HG03108 (cell line): ENCODE measurements around the gene CRIM1.

ENCODE experiments used
- ATAC-seq: cut with Tn5 transposase; IDR thresholded peaks from one replicate; pipeline ENCODE4 v1.9.1; 2021; ENCODE audit warnings: moderate library complexity; ENCODE audit not compliant: unreplicated experiment

The CRIM1 gene

GRCh38 chr2:36451512-36451911, 95.9 kb downstream of the CRIM1 start:
- no peak for ATAC-seq

GRCh38 chr2:36452260-36452659, 96.7 kb downstream of the CRIM1 start:
- no peak for ATAC-seq

- no peak for ATAC-seq
Measured at GRCh38 chr2:36453652-36454051, 98.1 kb downstream of the CRIM1 start.

DNA sequence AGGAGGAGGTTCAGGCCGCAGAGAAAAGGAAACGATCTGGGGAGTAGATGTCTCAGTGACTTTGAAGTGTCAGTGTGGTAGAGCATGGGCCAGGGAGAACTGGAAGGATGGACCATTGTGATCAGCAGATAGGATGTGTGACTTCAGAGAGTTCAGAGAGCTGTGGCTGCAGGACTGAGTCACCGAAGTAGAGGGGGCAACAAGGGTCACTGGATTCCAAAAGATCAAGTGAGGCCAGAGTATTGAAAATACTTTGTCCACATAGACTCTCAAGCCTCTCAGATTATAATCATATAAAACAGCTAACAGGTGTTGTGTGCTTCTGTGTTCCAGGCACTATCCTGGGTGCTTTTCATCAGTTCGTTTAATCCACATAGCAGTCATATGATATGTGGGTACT, 99.4 kb downstream of the CRIM1 start:
- ATAC-seq = no peak

- no peak for ATAC-seq
Measured at GRCh38 chr2:36455788-36456187, 100.2 kb downstream of the CRIM1 start.

GRCh38 chr2:36456227-36457175, 100.9 kb downstream of the CRIM1 start:
- no peak for ATAC-seq

GRCh38 chr2:36458106-36458505, 102.5 kb downstream of the CRIM1 start:
- ATAC-seq = no peak

GRCh38 chr2:36459725-36460137, 104.2 kb downstream of the CRIM1 start:
- ATAC-seq = no peak

GRCh38 chr2:36461039-36461681, 105.6 kb downstream of the CRIM1 start:
- peak; percentile 77 for ATAC-seq

DNA sequence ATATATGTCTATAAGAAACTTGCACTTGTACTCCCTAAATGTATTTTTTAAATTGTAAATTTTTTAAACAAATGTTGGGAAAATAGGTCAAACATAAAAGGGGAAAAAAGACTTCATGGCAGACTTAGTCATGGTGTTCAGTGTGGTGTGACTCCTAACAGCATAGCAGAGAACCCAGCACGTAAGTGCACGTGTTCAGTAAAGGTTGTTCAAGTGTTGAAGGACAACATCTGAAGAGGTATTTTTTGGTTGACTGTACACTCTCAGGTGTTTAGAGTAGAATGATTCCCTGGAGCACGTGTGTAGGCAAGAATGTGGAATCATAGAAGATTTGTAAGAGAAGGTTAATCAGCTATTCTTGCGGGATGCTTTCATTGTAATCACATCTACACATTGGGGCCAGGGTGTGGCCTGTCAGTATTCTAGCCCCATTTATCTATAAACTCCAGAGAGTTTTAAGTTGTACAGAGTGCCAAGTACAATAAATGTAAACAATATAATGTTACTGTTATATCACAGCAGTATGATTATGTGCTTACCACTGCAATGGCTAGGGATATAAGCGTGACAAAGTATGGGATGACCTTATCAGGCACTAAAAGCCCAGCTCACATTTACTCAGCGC, 106.8 kb downstream of the CRIM1 start:
- no peak for ATAC-seq

- no peak for ATAC-seq
Measured at GRCh38 chr2:36463365-36463764, 107.8 kb downstream of the CRIM1 start.

DNA sequence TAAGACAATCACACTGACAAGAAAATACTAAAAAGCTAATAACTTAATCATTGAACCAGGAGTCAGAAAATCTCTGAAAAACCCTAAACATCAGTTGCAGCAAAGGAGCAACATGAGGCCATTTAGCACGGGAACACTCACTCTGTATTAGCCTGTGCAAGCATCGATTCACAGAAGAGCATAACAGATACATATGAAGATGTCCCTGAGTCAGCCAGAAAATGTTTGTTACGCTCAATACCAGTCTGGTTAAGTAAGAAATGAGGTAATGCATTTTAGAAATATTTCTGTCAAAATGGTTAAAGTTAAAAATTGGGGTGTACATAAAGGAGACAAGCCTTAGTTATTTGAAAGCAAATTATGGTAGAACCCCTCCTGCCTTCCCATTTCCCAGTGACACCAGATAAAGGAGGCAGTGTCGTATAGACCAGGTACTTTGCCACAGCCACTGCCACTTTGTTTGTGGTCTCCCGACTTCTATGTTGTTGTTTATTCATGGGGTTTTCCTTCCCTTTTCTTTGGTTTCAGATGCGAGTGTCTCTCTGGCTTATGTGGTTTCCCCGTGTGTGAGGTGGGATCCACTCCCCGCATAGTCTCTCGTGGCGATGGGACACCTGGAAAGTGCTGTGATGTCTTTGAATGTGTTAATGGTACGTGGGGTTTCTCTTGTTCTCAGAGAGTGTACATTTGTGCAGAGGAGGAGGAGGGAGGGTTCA, 108.6 kb downstream of the CRIM1 start:
- ATAC-seq = no peak

DNA sequence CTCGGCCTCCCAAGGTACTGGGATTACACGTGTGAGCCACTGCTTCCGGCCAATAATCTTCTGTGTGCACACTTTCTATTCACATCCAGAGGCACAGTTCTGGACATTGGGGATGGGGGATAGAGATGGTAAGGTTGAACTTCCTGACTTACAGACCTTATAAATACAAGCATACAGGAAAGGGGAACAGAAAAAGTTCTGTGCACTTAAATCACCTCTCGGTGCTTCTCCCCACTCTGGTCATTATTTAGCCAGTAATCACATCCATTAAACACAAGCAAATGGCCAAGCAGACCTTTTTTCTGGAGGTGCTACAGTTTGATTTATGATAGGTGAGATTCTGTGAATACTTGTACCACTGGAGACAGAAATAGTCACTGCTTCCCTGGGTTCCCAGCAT, 110.6 kb downstream of the CRIM1 start:
- ATAC-seq = no peak

GRCh38 chr2:36468463-36469105, 113.0 kb downstream of the CRIM1 start:
- no peak for ATAC-seq

GRCh38 chr2:36469106-36469477, 113.5 kb downstream of the CRIM1 start:
- no peak for ATAC-seq

DNA sequence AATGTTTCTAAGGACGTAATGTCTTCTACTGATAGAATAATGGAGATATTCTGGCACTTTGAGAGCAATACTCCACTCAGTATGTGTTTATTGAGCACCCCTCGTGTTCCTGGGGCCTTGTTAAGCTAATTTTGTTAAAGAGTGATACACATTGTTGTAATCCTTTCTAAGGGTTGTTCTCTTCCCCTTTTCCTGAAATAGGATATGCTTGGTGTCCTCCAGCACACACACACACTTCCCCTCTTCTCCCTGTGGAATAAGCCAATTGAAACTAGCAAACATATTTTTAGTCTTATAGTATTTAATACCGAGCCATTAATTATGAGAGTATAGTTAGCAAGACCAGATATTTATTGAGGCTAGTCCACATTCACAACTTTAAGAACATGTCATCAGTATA, 114.1 kb downstream of the CRIM1 start:
- no peak for ATAC-seq

DNA sequence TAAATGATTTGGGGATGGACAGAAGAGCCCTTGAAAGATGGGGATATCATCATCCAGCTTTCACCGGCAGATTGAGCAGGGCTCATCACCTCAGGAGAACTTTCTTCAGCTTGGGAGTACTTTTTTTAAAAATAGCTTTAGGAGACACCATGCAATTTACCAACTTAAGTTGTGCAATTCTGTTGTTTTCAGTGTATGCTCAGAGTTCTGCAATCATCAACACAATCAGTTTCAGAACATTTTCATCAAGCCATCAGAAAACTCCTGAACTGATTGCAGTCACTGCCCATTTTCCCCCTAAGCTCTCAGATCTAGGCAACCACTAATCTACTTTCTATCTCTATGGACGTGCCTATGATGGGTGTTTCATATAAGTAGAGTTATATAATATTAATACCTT, 117.7 kb downstream of the CRIM1 start:
- ATAC-seq = no peak

- no peak for ATAC-seq
Measured at GRCh38 chr2:36476411-36476810, 120.8 kb downstream of the CRIM1 start.

GRCh38 chr2:36477315-36477714, 121.7 kb downstream of the CRIM1 start:
- ATAC-seq = no peak

DNA sequence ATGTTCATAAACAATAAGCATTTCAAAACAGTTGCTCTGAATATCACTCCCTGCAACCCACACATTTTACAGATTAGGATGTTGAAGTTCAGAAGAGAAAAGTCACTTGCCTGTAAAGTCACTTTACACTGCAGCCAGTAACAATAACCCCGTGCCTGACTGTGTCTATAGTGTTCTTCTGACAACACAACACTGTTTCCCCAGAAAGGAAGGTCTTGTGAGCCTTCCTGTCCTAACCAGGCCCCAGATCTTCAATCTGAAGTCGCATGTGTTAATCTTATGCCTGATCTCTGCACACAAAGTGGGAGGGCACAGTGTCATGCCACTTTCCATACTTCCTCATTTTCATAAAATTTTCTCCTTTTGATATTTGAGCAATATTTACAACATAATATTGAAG, 122.2 kb downstream of the CRIM1 start:
- ATAC-seq = no peak

- no peak for ATAC-seq
Measured at GRCh38 chr2:36478332-36478738, 122.8 kb downstream of the CRIM1 start.
